Lower lobe of right lung (tissue), 2 donors: Measurements from ENCODE around the gene XRCC6. TPM values are rescaled to one million over a fixed set of nuclear protein-coding genes. Genes with fewer than 3 reads are reported as not detected.
"Not testable (repeated sequence)": the region's sequence is repeated elsewhere in the genome, so short reads cannot be mapped to it uniquely, and the experiment has no call there.

Experiments used
- ATAC-seq, 2 donors: fragments of 200-7000 bp; cut with Tn5 transposase; one replicate each; pipeline ENCODE4 v1.9.1; 2020 to 2022; ENCODE audit warnings: mild to moderate bottlenecking in 2 of 2, moderate library complexity in 2 of 2
- DNase-seq: peaks from one replicate; pipeline ENCODE4 v3.0.0-alpha.2; 2020
- H3K27ac ChIP-seq: fragments of 200-600 bp; one replicate; pipeline ENCODE4 v1.8.0; 2022
- H3K27me3 ChIP-seq: fragments of 200-600 bp; one replicate; pipeline ENCODE4 v1.8.0; 2022; ENCODE audit warnings: low read depth
- H3K36me3 ChIP-seq: fragments of 200-600 bp; one replicate; pipeline ENCODE4 v1.8.0; 2022; ENCODE audit warnings: mild to moderate bottlenecking
- H3K4me1 ChIP-seq: fragments of 200-600 bp; one replicate; pipeline ENCODE4 v1.8.0; 2022
- H3K4me3 ChIP-seq: fragments of 200-600 bp; one replicate; pipeline ENCODE4 v1.8.0; 2022; ENCODE audit warnings: mild to moderate bottlenecking
- H3K9me3 ChIP-seq: fragments of 200-600 bp; one replicate; pipeline ENCODE4 v1.8.0; 2022
- intact Hi-C: fragments of 100-400 bp; cut with DNase I; formaldehyde crosslinking; loops from one replicate; pipeline ENCODE4 v1.11.0; 2022
- total RNA-seq: library from RNA; stranded (reverse); fragmentation: NEBNext Ultra II Directional; extraction: Animal tissue kit (Norgen Biotek cat#: 25700); gene quantifications from one replicate; pipeline ENCODE4 v1.2.1, GENCODE V29; 2021
- TF ChIP-seq, protein P1 (sequence below): fragments of 200-600 bp; IDR thresholded peaks from one replicate; pipeline ENCODE4 v1.8.0; 2022; ENCODE audit warnings: antibody characterized with exemption, mild to moderate bottlenecking
- donor health status: DM: no; HTN: yes; CAD: no; lungs with severe emphysema.

XRCC6 gene
- total RNA-seq, 1 donor from 2014 or later: 162 TPM

DNA sequence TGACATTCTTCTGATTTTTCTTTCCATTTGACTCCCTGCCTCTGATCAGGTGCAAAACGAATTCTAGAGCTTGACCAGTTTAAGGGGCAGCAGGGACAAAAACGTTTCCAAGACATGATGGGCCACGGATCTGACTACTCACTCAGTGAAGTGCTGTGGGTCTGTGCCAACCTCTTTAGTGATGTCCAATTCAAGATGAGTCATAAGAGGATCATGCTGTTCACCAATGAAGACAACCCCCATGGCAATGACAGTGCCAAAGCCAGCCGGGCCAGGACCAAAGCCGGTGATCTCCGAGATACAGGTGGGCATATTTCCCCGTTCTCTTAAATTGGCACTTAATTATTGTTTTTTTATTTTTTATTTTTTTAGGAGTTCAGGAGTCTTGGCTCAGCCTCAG is 15.4 kb downstream of the XRCC6 start:
- Histone ChIP-seq H3K4me1 (peaks cover 7% of the 10 kb centered on the region), H3K27ac (no peak overlapping the region), H3K36me3 (peaks cover 92% of the 10 kb centered on the region), H3K4me3 (no peak overlapping the region), H3K27me3 (no peaks in the 10 kb centered on the region), H3K9me3 (no peaks in the 10 kb centered on the region)
- intact Hi-C loops: no loop called here
- no peak for DNase-seq
- no peak for ATAC-seq
- TF ChIP-seq, protein P1, sequence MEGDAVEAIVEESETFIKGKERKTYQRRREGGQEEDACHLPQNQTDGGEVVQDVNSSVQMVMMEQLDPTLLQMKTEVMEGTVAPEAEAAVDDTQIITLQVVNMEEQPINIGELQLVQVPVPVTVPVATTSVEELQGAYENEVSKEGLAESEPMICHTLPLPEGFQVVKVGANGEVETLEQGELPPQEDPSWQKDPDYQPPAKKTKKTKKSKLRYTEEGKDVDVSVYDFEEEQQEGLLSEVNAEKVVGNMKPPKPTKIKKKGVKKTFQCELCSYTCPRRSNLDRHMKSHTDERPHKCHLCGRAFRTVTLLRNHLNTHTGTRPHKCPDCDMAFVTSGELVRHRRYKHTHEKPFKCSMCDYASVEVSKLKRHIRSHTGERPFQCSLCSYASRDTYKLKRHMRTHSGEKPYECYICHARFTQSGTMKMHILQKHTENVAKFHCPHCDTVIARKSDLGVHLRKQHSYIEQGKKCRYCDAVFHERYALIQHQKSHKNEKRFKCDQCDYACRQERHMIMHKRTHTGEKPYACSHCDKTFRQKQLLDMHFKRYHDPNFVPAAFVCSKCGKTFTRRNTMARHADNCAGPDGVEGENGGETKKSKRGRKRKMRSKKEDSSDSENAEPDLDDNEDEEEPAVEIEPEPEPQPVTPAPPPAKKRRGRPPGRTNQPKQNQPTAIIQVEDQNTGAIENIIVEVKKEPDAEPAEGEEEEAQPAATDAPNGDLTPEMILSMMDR: no peak

DNA sequence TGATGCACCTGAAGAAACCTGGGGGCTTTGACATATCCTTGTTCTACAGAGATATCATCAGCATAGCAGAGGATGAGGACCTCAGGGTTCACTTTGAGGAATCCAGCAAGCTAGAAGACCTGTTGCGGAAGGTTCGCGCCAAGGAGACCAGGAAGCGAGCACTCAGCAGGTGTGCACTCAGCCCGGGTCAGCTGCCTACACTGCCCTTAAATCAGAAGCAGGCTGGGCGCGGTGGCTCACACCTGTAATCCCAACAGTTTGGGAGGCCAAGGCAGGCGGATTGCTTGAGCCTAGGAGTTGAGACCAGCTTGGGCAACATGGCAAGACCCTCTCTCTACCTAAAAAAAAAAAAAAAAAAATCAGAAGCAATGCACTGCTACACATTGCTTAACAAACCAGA is 16.5 kb downstream of the XRCC6 start:
- H3K4me1 ChIP-seq, intact Hi-C loops, H3K9me3 ChIP-seq, H3K27me3 ChIP-seq, H3K4me3 ChIP-seq: not testable (repeated sequence)
- H3K36me3 ChIP-seq: peaks cover 97% of the 10 kb centered on the region
- ATAC-seq: peak; percentile 29 to 62
- DNase-seq: peak; percentile 53
- H3K27ac ChIP-seq: peak overlapping the region; percentile 61

DNA sequence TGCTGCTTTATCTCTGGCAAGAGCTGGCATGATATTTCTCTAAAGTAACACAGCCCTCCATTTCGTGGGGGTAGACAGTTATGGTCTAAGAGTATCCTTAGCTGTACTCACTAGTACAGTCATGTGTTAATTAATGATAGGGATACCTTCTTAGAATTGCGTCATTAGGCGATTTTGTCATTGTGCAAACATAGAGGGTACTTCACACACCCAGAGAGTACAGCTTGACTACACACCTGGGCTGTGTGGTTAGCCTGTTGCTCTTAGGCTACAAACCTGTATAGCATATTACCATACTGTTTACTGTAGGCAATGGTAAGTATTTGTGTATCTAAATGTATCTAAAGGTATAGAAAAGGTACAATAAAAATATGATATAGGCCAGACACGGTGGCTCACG is 17.0 kb downstream of the XRCC6 start:
- ATAC-seq (peak; percentile 91 to 94), DNase-seq (no peak)
- TF ChIP-seq, protein P1: no peak

DNA sequence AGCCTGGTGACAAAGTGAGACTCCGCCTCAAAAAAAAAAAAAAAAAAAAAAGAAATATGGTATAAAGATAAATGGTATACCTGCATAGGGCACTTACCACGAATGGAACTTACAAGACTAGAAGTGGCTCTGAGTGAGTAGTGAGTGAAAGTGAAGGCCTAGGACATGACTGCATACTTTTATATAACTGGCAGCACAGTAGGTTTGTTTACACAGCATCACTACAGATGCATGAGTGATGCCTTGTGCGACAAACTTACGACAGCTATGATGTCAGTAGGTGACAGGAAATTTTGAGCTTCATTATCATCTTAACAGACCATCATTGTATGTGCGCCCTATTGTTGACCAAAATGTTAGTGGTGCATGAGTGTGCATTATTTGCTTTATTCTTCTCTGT is 17.7 kb downstream of the XRCC6 start:
- TF ChIP-seq, protein P1: no peak
- H3K4me1 ChIP-seq: peaks cover 7% of the 10 kb centered on the region
- ATAC-seq: peak; percentile 75 to 82
- no peak for DNase-seq
- no peak overlapping the region for H3K4me3 ChIP-seq
- H3K36me3 ChIP-seq: peaks cover 97% of the 10 kb centered on the region
- H3K27me3 ChIP-seq: no peaks in the 10 kb centered on the region
- no peaks in the 10 kb centered on the region for H3K9me3 ChIP-seq
- intact Hi-C loops: no loop called here
- peak overlapping the region; percentile 38 for H3K27ac ChIP-seq

More for the DNA sequence above, 17.0 kb downstream of the XRCC6 start:
- no peaks in the 10 kb centered on the region for H3K9me3 ChIP-seq
- intact Hi-C loops: no loop called here
- H3K4me3 ChIP-seq: no peak overlapping the region
- peaks cover 7% of the 10 kb centered on the region for H3K4me1 ChIP-seq
- peaks cover 97% of the 10 kb centered on the region for H3K36me3 ChIP-seq
- peak overlapping the region; percentile 61 for H3K27ac ChIP-seq
- no peaks in the 10 kb centered on the region for H3K27me3 ChIP-seq

DNA sequence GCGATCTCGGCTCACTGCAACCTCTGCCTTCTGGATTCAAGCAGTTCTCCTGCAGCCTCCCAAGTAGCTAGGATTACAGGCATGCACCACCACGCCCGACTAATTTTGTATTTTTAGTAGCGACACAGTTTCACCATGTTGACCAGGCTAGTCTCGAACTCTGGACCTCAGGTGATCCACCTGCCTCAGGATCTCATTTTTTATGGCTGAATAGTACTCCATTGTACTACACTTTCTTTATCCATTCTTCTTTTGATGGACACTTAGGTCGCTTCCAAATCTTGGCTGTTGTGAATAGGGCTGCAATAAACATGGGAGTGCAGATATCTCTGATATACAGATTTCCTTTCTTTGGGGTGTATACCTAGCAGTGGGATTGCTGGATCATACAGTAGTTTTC is 20.8 kb downstream of the XRCC6 start:
- intact Hi-C loops: no loop called here
- no peak for ATAC-seq
- DNase-seq: no peak
- Histone ChIP-seq H3K4me1 (no peaks in the 10 kb centered on the region), H3K9me3 (no peaks in the 10 kb centered on the region), H3K36me3 (peaks cover 97% of the 10 kb centered on the region), H3K27me3 (no peaks in the 10 kb centered on the region), H3K4me3 (no peak overlapping the region), H3K27ac (no peak overlapping the region)
- TF ChIP-seq, protein P1: no peak

DNA sequence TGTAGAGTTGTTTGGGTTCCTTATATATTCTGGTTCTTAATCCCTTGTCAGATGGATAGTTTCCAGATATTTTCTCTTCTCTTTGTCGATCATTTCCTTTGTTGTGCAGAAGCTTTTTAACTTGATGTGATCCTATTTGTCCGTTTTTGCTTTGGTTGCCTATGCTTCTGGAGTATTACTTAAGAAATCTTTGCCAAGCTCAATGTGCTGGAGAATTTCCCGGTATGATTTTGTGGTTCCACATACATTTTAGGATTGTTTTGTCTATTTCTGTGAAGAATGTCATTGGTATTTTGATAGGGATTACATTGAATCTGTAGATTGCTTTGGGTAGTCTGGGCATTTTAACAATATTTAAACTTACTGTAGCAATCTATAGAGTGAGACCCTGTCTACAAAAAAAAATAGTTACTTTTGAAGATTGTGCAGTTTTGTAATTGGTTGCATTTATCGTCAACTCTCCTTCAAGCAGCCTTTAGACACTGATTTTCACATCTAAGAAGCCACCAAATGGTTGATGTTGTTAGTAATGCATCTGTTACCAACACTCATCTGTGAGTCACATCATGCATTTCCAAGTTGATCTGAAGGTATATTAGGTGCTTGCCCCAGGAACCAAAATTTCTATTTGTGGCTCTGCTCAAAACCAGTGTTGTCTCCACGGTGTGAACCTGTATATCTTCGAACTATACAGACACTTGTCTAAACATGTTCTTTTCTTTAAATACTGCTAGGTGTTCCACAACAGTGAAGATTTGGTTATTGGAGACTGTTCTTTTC is 21.4 kb downstream of the XRCC6 start:
- Histone ChIP-seq H3K27me3 (no peaks in the 10 kb centered on the region), H3K9me3 (no peaks in the 10 kb centered on the region), H3K4me3 (no peak overlapping the region), H3K27ac (no peak overlapping the region), H3K4me1 (no peaks in the 10 kb centered on the region), H3K36me3 (peaks cover 97% of the 10 kb centered on the region)
- no peak for DNase-seq
- intact Hi-C loops: no loop called here
- TF ChIP-seq, protein P1: no peak
- ATAC-seq: no peak
